ENCODE measurements around the gene UBE2R2. TPM values are rescaled to one million over a fixed set of nuclear protein-coding genes. Genes with fewer than 3 reads are reported as not detected.

Gene UBE2R2
- total RNA-seq, 1 experiment from 2014 or later, result 28.2 TPM

- DNase-seq, result no peak
- Histone ChIP-seq H3K36me3 (replicated peaks; ENCODE audit: control insufficient read depth, insufficient read depth, low read length) (peaks cover 5% of the 10 kb centered on the region), H3K4me3 (ENCODE audit: insufficient read depth, low read depth, low read length) (no peak overlapping the region), H3K27me3 (ENCODE audit: control insufficient read depth, insufficient read depth, low read length) (no peaks in the 10 kb centered on the region)
Observed at GRCh38 chr9:33908749-33909148, 91.8 kb downstream of the UBE2R2 start.

GRCh38 chr9:33913541-33913940, 96.6 kb downstream of the UBE2R2 start:
- Histone ChIP-seq H3K27me3 (ENCODE audit: control insufficient read depth, insufficient read depth, low read length) (no peaks in the 10 kb centered on the region), H3K36me3 (replicated peaks; ENCODE audit: control insufficient read depth, insufficient read depth, low read length) (peaks cover 10% of the 10 kb centered on the region), H3K4me3 (ENCODE audit: insufficient read depth, low read depth, low read length) (no peak overlapping the region)
- DNase-seq, result no peak

GRCh38 chr9:33914887-33915628, 98.1 kb downstream of the UBE2R2 start:
- no peak for DNase-seq
- peaks cover 12% of the 10 kb centered on the region for H3K36me3 ChIP-seq (replicated peaks; ENCODE audit: control insufficient read depth, insufficient read depth, low read length)
- H3K27me3 ChIP-seq (ENCODE audit: control insufficient read depth, insufficient read depth, low read length), result no peaks in the 10 kb centered on the region
- H3K4me3 ChIP-seq (ENCODE audit: insufficient read depth, low read depth, low read length), result no peak overlapping the region

GRCh38 chr9:33917036-33917435, 100.1 kb downstream of the UBE2R2 start:
- no peak for DNase-seq
- no peaks in the 10 kb centered on the region for H3K27me3 ChIP-seq (ENCODE audit: control insufficient read depth, insufficient read depth, low read length)
- no peak overlapping the region for H3K4me3 ChIP-seq (ENCODE audit: insufficient read depth, low read depth, low read length)
- H3K36me3 ChIP-seq (replicated peaks; ENCODE audit: control insufficient read depth, insufficient read depth, low read length), result peaks cover 19% of the 10 kb centered on the region

GRCh38 chr9:33919276-33919897, 102.4 kb downstream of the UBE2R2 start:
- H3K27me3 ChIP-seq (ENCODE audit: control insufficient read depth, insufficient read depth, low read length), result no peaks in the 10 kb centered on the region
- DNase-seq, result no peak
- peaks cover 31% of the 10 kb centered on the region for H3K36me3 ChIP-seq (replicated peaks; ENCODE audit: control insufficient read depth, insufficient read depth, low read length)
- H3K4me3 ChIP-seq (ENCODE audit: insufficient read depth, low read depth, low read length), result no peak overlapping the region

- H3K36me3 ChIP-seq (replicated peaks; ENCODE audit: control insufficient read depth, insufficient read depth, low read length), result peaks cover 40% of the 10 kb centered on the region
- H3K4me3 ChIP-seq (ENCODE audit: insufficient read depth, low read depth, low read length), result no peak overlapping the region
- H3K27me3 ChIP-seq (ENCODE audit: control insufficient read depth, insufficient read depth, low read length), result no peaks in the 10 kb centered on the region
- peak; percentile 80 for DNase-seq
Observed at GRCh38 chr9:33921967-33922895, 105.3 kb downstream of the UBE2R2 start.

- H3K36me3 ChIP-seq (replicated peaks; ENCODE audit: control insufficient read depth, insufficient read depth, low read length), result peaks cover 47% of the 10 kb centered on the region
- H3K4me3 ChIP-seq (ENCODE audit: insufficient read depth, low read depth, low read length), result no peak overlapping the region
- no peak for DNase-seq
- no peaks in the 10 kb centered on the region for H3K27me3 ChIP-seq (ENCODE audit: control insufficient read depth, insufficient read depth, low read length)
Observed at GRCh38 chr9:33923079-33923478, 106.1 kb downstream of the UBE2R2 start.

GRCh38 chr9:33923998-33924701, 107.2 kb downstream of the UBE2R2 start:
- no peak for DNase-seq
- Histone ChIP-seq H3K36me3 (replicated peaks; ENCODE audit: control insufficient read depth, insufficient read depth, low read length) (peaks cover 49% of the 10 kb centered on the region), H3K27me3 (ENCODE audit: control insufficient read depth, insufficient read depth, low read length) (no peaks in the 10 kb centered on the region)

GRCh38 chr9:33924978-33925797, 108.2 kb downstream of the UBE2R2 start:
- Histone ChIP-seq H3K27me3 (ENCODE audit: control insufficient read depth, insufficient read depth, low read length) (no peaks in the 10 kb centered on the region), H3K36me3 (replicated peaks; ENCODE audit: control insufficient read depth, insufficient read depth, low read length) (peaks cover 51% of the 10 kb centered on the region), H3K4me3 (ENCODE audit: insufficient read depth, low read depth, low read length) (no peak overlapping the region)
- DNase-seq, result peak; percentile 78

More at GRCh38 chr9:33923998-33924701, 107.2 kb downstream of the UBE2R2 start:
- no peak overlapping the region for H3K4me3 ChIP-seq (ENCODE audit: insufficient read depth, low read depth, low read length)

- H3K4me3 ChIP-seq (ENCODE audit: insufficient read depth, low read depth, low read length), result no peak overlapping the region
- DNase-seq, result no peak
- peaks cover 50% of the 10 kb centered on the region for H3K36me3 ChIP-seq (replicated peaks; ENCODE audit: control insufficient read depth, insufficient read depth, low read length)
- H3K27me3 ChIP-seq (ENCODE audit: control insufficient read depth, insufficient read depth, low read length), result no peaks in the 10 kb centered on the region
Observed at GRCh38 chr9:33926746-33927485, 110.0 kb downstream of the UBE2R2 start.

- H3K27me3 ChIP-seq (ENCODE audit: control insufficient read depth, insufficient read depth, low read length), result no peaks in the 10 kb centered on the region
- DNase-seq, result no peak
Observed at GRCh38 chr9:33927694-33928093, 110.7 kb downstream of the UBE2R2 start.

GRCh38 chr9:33931326-33931725, 114.4 kb downstream of the UBE2R2 start:
- H3K36me3 ChIP-seq (replicated peaks; ENCODE audit: control insufficient read depth, insufficient read depth, low read length), result peaks cover 49% of the 10 kb centered on the region
- H3K4me3 ChIP-seq (ENCODE audit: insufficient read depth, low read depth, low read length), result no peak overlapping the region
- no peaks in the 10 kb centered on the region for H3K27me3 ChIP-seq (ENCODE audit: control insufficient read depth, insufficient read depth, low read length)
- no peak for DNase-seq

More at GRCh38 chr9:33927694-33928093, 110.7 kb downstream of the UBE2R2 start:
- no peak overlapping the region for H3K4me3 ChIP-seq (ENCODE audit: insufficient read depth, low read depth, low read length)
- H3K36me3 ChIP-seq (replicated peaks; ENCODE audit: control insufficient read depth, insufficient read depth, low read length), result peaks cover 53% of the 10 kb centered on the region
